NCI-H510A treated with DMSO at 0.1 percent for 48 hours (cell line): ENCODE data around the gene SLC24A3.

Experiments used
- DNase-seq: peaks from one replicate; lab custom pipeline; 2025; lab: John Stamatoyannopoulos, UW

SLC24A3 gene

DNA sequence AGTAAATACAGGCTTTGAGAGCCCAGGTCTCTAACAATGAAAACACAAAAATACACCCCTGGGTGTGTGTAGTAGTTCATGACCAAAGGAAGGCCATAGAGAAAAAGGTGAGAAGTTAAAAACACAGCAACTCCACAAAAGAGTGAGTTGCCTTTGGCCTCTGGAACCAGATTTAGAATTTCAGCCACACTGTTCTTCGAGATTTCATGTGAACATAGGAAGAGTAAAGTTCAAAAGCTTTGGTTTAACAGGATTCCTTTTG lies 502.1 kb downstream of the SLC24A3 start:
- DNase-seq = no peak

DNA sequence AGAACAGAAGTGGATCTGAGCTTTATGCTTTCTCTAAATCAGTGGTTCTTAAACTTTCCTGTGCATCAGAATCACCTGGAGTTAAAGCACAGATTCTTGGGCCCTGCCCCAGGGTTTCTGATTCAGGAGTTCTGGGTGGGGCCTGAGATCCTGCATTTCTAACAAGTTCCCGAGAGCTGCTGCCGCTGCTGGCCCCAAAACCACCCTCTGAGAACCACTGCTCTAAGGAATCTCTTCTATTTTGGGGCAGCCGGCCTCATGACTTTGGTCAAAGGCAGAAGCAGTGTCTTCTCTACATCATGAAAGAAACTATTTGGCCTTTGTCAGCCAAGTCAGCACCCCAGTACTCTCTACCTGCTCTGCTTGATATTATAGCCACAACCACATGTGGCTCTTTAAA lies 503.5 kb downstream of the SLC24A3 start:
- no peak for DNase-seq

DNA sequence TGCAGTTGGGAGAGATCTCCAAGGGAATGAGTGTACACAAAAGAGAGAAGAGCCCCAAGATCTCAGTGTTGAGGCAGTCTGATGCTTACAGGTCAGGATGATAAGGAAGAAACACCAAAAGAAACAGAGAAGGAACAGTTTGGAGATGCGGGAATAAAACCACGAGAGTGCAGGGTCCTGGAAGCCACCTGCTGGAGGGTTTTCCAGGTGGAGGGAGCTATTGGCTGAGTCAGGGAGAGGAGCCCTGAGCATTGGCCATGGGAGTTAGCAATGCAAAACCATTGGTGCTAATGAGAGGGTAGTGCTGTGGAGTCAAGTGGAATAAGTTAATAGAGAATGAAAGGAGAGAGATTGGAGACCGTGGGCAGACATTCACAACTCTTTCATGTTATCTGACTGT lies 506.4 kb downstream of the SLC24A3 start:
- no peak for DNase-seq

DNA sequence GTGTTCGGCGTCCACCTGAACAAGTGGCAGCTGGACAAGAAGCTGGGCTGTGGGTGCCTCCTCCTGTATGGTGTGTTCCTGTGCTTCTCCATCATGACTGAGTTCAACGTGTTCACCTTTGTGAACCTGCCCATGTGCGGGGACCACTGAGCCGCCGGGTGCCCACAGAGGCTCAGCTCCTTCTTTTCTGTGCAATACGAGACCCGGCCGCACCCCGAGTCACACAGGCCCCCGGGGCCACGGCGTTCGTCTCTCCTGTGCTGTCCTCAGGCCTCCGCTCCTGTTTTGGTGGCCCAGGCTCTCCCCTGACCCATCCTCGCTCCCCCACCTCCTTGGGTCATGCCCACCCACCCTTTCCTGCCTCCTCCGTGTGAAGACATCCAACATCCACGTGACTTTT lies 508.5 kb downstream of the SLC24A3 start:
- no peak for DNase-seq

DNA sequence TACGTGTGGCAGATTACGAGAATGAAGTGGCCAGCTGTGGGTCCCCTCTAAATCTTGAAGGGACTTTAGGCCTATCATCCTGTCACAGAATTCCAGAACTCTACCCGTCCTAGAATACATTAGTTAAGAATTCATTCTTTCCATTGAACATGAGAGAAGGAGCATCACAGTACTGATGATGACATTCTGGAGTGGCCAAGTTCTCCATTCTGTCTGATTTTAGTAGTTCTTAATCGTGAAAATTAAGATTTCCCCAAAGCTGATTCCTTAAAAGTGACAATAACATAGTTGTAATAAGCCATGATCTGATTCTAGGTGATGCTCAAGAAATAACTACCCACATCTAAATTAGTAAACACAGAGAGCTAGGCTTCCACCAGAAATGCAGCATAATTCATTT lies 510.6 kb downstream of the SLC24A3 start:
- DNase-seq = no peak

DNA sequence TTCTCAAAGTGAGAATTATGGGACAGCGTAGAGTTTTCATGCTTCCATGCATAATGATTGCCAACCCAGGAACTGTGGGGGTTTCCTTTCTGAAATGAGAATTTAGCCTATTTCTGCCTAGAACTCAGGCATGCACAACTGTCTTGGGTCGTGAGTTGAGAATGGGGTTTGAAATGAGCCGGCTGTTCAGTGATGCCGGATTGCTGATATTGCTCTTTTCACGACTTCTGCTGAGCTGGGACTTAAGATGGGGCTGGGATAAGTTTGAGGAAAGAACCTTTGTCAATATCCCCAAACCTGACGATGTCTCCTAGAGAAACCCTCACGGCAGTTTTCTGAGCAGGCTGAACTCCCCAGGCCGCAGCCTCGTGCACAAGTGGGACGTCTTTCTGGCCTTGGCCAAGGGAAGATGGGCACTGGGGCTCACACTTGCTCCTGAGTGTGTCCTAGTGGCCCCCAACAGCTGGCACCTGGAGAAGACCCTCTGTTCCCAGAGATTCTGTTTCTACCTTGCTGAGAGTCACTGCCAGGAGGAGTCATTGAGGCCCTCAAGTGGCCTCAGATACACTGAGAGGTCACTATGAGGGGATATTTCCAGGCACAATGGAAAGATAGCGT lies 511.5 kb downstream of the SLC24A3 start:
- DNase-seq = no peak

DNA sequence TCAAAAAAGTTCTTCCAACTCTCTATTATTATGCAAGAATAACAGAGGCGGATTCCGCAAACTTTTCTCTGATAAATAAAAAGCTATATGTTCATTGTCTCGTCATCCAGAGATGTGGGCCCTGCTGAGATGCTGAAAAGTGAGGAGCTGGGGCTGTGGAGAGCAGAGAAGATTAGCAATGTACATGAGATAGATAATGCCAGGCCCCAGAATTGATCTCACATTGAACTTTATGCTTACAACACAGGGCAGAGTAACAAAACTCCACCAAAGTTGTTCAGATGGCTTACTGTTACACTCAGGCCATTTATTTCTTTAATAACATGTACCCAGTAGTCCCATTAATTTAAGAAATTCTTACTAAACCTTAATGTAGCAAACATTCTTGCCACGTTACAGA lies 512.9 kb downstream of the SLC24A3 start:
- no peak for DNase-seq

DNA sequence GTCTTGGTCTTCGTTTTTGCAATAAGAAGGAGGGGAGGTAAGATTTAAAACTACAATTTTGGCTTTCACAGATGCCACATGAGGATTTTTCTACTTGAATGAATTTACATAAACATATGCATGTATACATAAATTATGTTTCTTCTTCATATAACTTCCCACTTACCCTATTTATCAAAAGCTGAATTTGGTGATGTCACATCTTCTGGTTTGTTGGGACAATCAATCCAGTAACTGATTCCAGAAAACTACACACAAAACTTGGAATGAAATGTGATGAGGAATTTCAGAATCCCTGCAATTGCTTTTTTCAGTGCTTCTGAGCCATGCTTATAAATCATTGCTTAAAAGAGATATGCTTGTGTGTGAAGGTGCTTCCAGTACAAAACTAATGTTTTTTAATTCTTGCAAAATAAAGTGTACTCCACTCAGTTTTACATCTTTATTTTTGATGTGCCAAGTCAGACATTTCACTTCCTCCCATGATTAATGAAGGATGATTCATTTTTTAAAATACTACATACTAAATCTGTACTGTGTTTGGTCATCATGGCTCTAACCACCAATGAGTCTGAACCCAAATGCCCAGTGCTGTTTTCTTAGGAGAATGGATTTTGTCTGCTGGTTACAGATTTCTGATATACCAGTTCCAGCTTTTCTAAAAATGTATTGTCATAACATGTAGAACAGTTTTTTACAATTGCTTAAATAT lies 513.5 kb downstream of the SLC24A3 start:
- no peak for DNase-seq

DNA sequence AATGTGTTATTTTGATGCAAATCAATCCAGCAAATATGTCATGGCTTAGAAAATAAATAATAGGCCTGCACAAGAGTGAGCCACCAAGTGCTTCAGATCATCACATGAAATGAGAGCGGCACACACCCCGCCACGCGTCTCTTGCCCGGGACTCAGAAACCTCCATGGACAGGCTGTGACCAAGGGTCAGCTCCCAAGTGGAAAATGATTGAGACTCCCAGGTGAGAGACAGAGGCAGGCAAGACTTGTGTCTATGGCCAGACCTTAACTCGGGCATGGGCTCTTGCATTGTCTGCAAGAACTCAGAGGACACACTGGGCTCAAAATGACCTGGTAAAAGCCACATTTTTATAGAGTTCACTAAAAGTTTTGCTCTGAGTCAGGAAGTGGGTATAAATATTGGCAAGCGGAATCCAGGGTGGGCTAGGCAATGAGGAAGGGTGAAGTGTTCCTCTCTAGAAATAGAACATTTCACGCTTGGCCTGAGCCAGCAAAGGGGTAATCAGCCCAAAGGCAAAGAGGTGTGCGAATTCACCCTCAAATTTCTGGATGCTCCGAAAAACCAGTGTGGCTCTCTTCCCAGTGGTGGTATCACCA lies 514.9 kb downstream of the SLC24A3 start:
- no peak for DNase-seq

DNA sequence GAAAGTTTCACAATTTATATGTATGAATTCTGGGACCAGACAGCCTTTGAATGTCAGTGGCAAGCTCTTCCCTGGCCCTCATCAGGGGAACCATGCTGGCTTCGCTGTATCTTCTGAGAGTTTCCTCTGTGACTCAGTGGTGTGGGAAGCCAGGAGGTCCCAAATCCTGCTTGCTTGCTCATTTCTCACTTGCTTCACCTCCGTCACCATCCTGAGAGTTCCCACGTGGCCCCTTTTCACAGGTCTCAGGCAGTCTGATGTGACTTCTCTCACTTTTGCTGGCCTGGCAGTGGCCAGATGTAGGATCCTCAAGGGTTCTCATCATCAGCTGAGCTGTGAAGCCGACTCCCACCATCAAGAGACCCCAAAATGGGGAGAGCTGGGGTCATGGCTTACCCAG lies 517.2 kb downstream of the SLC24A3 start:
- no peak for DNase-seq

DNA sequence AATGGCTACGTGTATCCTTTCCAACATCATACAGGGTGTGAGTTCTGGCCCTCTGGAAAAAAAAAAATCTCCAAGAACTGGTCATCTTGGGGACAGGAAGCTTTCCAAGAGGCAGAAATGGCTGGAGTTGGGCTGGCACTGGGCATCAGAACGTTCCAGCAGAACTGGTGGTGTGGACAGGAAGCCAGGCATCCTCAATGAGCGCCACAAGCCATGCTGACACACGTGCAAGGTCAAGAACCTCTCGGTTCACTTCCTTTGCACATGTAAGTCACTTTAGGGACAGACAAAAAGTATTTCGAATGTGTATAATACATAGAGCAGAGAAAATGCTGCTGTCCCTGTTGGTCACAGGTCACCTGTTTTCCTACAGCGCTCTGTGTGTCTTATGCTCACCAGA lies 518.3 kb downstream of the SLC24A3 start:
- DNase-seq = no peak

DNA sequence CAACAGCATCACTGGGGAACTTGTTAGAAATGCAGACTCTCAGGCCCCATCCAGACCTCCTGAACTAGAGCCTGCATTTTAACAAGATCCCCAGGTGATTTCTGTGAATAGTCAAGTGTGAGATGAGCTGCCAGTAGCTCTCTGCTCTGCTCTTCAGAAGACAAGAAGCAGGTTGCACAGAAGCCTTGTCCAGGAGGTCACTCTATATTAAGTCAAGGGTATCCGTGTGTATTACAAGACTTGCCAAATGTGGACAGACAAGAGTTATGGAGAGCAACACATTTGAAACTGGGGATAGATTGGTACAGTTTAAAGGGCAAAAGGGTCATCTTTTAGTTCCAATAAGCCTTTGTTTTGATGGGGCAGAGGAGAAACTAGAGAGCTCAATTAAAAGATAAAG lies 522.4 kb downstream of the SLC24A3 start:
- DNase-seq = no peak

DNA sequence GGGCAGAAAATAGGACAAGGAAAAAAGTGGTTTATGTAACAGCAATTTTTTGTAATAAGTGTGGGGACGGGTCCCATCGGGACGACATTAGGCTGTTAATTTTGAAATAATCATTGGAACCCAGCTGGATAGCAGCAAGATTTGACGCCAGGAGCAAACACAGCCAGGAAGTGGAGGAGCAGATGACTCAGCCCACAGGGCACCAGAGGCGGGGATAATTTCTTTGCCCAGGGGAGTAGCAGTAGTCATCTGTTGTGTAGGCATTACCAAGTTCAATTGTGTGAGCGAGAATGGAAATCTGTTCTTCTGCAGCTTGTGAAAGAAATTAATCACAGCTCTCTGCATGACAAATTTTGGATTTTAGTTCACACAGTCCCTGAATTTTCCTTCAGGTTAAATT lies 523.0 kb downstream of the SLC24A3 start:
- peak; percentile 52 for DNase-seq

DNA sequence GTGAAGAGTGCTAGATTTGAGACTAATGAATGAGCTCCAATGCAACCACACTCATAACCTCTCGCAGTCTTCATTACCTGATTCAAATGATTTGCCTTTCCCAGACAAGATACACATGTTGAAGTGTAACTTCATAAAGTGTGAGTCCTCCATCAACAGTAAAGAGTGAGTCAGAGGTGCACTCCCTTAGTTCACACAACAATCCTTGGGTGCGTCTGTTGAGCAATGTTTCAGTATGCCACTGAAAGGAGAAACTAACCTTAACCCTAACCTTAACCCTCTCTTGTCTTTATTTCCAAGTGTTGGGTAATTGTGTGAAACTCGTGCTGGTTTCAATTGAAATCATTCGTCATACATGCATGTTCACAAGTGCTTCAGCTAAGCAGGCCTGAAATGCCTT lies 524.6 kb downstream of the SLC24A3 start:
- DNase-seq = no peak

DNA sequence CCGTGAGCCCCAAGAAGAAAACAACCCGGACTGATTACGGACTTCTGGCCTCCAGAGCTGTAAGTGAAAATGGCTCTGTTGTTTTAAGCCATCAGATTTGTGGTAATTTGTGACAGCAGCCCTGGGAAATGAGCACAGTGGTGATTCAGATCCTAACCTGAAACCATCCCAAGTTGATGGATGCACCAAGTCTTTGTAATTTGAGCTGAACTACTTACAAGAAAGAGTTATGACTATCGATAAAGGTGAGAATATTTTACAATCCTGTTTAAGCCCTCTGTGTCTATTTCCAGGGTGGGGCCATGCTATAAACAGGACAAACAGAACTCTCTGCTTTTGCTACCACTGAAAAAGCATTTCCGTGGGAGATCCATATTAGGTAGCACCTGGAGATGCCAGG lies 526.5 kb downstream of the SLC24A3 start:
- no peak for DNase-seq

DNA sequence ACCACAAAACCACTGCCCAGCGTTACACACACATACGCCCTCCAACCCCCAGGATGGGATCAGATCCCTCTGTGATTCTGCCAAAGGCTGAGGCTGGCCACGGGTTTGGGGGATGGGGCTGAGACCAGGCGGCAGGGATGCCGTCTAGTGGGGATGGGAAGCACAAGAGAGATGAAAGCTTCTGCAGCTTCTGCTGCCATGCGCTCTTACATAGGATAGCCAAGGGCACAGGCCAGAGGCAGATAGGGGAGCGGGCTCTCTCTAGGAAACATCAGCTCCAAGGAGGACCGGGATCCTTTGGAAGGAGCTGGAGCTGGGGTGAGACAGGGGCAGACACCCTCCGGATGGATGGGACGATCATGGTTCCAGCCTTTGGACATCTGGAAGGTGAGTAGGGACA lies 526.9 kb downstream of the SLC24A3 start:
- DNase-seq = no peak

DNA sequence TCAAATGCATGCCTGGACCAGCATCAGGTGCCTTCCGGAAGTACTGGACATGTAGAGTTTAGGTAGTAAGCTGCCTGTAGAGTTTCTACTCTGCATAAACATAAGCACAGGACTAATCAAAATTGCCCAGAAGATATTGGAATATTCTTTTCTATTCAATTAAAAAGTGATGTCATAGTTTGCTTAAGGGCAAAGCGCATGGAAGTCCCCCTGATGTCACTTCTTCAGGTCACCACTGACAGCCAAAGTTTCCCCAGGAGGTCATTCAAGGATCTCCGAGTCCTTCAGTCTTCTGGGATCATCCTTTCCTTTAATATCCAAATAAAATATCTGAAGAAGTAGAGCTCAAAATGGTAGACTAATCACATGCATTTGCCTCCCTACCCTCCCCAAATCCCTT lies 528.1 kb downstream of the SLC24A3 start:
- DNase-seq = no peak

DNA sequence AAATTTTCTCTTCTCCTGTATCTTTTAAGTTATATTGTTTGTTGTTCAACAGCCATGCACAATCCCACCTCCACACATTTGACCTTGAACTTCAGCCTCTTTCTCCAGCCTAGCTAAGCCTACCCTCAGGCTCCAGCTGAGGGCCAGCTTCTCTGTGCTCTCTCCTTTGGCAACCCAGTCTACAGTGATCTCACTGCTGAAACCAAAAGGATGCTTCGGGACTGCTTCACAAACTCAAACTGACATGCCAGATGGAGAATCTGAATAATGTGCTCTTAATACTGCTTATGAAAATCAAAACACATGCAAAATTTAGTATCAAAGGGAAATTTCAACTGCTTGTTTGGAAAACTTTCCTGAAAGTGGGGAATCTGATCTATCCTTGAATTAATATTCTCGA lies 529.5 kb downstream of the SLC24A3 start:
- DNase-seq = no peak

DNA sequence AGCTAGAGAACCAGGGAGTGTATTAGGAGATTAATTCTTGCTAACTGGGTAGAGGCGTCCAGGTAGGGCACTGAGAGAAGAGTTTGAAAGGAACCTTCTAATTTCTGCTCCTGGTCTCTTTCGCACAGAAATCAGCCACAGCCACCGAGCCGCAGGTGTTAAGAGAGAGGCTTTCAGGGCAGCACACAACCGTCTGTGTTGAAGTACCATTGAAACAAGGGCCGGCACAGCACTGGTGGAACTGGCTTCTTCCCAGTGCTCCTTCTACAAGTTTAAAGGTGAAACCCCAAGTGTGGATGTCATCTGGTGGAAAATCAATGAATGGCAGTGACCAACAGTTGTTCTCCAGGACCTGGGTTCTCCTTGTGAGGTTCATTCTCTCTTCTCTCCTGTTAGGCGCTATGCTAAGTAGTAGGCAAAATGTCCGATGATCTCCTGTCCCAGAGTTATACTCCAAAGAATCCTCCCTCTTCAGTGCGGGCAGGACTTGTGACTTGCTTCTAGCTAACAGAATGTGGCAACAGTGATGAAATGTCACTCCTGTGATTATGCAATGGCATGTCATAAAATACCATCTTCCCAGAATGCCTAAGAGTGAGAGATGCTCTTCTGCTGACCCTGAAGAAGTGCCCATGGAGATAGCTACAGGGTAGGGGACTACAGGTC lies 530.7 kb downstream of the SLC24A3 start:
- DNase-seq = peak; percentile 9

DNA sequence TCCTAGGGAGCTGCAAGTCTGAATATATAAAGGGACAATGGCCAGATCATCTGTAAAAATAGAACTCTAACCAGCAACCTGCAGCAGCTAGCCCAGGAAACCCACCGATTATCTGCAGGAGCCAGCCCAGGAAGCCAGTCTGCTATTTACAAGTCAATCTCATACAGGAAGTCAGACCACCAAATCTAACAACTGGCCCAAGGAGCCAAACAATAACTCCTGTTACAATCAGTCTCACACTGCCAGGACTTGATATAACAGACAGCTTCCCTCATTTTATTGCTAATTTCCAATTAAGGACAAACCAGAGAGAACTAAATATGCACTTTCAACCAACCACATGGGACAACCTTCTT lies 531.2 kb downstream of the SLC24A3 start:
- no peak for DNase-seq

DNA sequence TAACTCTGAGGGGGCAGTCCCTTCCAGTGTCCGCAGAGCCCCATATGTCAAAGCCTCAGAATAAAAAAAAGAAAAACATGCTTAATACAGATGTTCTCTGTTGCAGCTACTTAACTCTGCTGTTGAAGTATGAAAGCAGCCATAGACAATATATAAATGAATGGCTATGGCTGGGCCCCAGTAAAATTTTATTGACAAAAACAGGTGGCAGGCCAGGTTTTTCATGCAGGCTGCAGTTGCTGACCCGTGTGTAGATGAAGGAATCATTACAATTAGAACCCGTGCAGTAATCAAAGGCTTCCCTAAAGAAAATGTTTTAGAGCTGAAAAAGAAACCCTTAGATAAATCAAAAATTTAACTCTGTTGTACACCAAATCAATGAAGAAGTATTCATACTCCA lies 532.7 kb downstream of the SLC24A3 start:
- no peak for DNase-seq

DNA sequence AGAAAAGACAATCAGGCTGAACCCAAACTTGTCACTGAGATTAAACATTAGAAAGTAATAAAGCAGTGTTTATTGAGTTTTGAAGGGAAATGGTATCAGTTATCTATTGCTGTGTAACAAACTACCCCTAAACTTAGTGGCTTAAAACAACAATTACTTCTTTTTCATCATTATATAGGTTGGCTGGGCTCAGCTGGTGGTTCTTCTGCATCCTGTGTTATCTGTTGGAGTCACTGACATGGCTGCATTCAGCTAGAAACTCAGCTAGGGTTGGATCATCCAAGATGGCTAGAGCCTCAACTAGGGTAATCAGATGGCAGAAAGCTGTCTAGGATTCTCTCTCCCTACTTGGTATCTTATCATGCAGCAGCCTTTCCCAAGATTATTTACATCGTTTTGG lies 533.1 kb downstream of the SLC24A3 start:
- DNase-seq = no peak

DNA sequence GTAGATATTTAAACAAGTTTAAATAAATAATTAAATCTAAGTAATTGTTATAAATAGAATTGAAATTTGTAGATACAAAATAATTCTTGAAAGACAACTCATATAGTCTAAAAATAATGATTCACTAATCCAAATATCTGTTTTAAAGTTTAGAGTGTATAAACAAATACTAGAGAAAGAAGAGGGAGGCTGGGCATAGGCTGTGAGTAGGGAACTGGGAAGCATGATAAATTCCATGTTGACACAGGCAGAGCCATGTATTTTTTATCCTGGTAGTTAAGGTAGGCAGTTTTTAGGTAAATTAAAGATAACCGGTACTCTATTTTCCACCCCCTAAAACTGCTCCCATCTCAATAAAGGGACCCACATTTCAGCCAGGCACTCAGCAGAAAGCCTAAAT lies 534.0 kb downstream of the SLC24A3 start:
- no peak for DNase-seq

DNA sequence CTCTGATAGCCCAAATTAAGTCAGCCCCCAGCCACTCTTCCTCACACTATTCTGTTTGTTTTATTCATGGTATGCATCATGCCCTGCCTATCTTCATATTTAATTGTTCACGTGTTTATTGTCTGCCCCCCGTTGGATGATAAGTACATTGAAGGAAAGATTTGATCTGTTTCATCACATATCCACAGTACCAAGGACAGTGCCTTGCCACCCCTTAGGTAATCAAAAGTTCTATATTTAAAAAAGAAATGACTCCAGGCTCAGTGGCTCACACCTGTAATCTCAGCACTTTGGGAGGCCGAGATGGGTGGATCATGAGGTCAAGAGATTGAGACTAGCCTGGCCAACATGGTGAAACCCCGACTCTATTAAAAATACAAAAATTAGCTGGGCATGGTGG lies 535.5 kb downstream of the SLC24A3 start:
- no peak for DNase-seq
